Stimulated activated CD4-positive, alpha-beta T cell treated with anti-CD3 and anti-CD28 coated beads, Interleukin-4, amount 100 ng/mL, for 24 hours (primary cell): ENCODE results near the gene NAT10.

ENCODE experiments used
- DNase-seq: peaks from one replicate; pipeline ENCODE4 v3.0.0-alpha.2; 2020

The NAT10 gene

GRCh38 chr11:34191578-34191977 is 86.1 kb downstream of the NAT10 start:
- DNase-seq = no peak

GRCh38 chr11:34192481-34193401 is 87.3 kb downstream of the NAT10 start:
- DNase-seq = no peak

- no peak for DNase-seq
These were observed 89.3 kb downstream of the NAT10 start for GRCh38 chr11:34194576-34195335.
